ENCODE measurements around the gene UBA52.
"Not testable (repeated sequence)": the region's sequence is repeated elsewhere in the genome, so short reads cannot be mapped to it uniquely, and the experiment has no call there.

The UBA52 gene

DNA sequence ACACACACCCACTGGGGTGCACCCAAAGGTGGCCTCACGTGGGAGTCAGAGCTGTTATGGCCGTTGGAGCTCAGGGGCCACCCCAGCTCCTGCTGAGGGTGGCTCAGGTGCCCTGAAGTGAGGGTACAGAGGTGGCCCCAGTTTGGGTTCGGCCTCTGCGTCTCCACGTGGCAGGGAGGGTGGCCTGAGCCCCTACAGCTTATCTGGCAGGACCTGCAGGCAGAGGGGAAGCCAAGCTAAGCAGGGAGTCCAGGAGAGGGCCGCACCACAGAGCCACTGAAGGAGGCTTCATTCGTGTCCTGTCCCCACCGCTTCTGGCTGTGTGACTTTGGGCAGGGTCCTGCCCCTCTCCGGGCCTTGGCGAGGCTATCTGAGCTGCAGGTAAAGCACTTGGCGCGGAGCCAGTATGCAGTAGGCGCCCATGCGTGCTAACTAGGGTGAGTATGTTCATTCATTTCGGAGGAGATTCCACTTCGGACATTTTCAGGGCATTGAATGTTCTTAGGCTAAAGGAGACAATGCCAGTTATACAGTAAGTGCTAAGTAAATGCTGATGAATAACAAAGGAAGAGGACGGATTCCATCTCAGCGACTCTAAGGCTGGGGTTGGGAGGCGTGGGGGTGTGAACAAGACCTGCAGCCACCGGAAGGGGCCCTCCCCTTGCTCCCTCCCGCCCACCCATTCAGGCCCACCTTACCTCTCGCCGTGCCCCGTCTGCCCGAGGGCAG lies 21.9 kb downstream of the UBA52 start:
- no peak for DNase-seq

DNA sequence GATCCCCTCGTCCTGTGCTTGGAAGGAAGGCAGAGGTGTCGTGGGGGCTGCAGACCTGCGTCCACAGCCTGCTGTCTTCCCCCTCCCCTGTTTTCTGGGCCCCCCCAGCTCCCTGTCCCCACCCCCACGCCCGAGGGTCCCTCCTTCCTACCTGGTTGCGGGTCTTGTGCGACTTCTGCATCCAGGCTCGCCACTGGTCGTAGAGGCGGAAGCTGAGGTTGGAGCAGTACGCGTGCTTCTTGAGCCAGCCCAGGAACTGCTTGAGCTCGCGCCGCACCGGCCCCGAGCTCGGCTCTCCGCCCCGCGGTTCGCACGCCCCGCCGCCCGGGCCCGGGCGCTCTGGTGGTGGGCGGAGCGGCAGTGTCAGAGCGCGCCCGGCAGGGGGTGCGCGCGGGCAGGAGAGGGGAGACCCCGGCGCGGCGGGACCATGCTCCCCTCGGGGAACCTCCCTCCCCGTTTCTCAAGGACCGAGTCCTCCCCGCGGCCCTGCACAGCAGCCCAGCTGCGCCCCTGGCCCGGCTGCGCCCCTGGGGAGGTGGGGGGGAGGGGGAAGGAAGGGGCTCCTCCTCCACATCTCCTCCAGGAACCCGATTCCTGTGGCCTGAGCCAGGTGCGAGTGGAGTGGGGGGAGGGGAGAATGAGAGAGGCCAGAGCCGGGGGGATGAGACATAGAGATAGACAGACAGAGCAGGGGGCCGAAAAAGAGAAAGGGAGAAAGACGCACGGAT lies 22.6 kb downstream of the UBA52 start:
- DNase-seq, result peak; percentile 81

- no peak for DNase-seq
Measured at GRCh38 chr19:18594824-18595373, 23.2 kb downstream of the UBA52 start.

- DNase-seq, result no peak
Measured at GRCh38 chr19:18595475-18595874, 23.8 kb downstream of the UBA52 start.

GRCh38 chr19:18596752-18597157 lies 25.1 kb downstream of the UBA52 start:
- DNase-seq, result no peak

GRCh38 chr19:18597809-18598660 lies 26.4 kb downstream of the UBA52 start:
- no peak for DNase-seq

GRCh38 chr19:18599485-18599884 lies 27.8 kb downstream of the UBA52 start:
- DNase-seq, result no peak

GRCh38 chr19:18600692-18601397 lies 29.2 kb downstream of the UBA52 start:
- not testable (repeated sequence) for DNase-seq

DNA sequence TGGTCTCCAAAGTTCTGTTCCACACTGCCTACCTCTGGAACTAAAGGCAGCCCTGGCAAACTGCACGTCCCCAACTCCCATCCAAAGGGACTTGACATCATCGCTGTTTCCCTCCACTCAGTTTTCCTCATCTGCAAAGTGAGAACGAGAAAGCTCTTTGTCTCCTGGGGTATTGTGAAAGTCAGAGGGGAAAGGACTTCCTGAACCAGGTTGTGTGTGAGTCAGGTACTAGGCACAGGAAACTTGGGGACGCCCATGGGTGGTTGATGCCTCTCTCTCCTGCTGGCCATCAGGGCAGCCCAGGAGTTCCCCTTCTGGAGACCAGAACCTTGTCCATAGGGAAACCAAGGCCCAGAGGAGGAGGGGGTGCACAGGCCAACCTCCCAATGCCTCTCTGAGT lies 30.2 kb downstream of the UBA52 start:
- no peak for DNase-seq

- DNase-seq, result peak; percentile 36
Measured at GRCh38 chr19:18603255-18603957, 31.7 kb downstream of the UBA52 start.

- DNase-seq, result no peak
Measured at GRCh38 chr19:18603958-18604819, 32.5 kb downstream of the UBA52 start.

- no peak for DNase-seq
Measured at GRCh38 chr19:18604820-18605159, 33.1 kb downstream of the UBA52 start.

- DNase-seq, result no peak
Measured at GRCh38 chr19:18605196-18605545, 33.5 kb downstream of the UBA52 start.

- no peak for DNase-seq
Measured at GRCh38 chr19:18605546-18606280, 34.1 kb downstream of the UBA52 start.

DNA sequence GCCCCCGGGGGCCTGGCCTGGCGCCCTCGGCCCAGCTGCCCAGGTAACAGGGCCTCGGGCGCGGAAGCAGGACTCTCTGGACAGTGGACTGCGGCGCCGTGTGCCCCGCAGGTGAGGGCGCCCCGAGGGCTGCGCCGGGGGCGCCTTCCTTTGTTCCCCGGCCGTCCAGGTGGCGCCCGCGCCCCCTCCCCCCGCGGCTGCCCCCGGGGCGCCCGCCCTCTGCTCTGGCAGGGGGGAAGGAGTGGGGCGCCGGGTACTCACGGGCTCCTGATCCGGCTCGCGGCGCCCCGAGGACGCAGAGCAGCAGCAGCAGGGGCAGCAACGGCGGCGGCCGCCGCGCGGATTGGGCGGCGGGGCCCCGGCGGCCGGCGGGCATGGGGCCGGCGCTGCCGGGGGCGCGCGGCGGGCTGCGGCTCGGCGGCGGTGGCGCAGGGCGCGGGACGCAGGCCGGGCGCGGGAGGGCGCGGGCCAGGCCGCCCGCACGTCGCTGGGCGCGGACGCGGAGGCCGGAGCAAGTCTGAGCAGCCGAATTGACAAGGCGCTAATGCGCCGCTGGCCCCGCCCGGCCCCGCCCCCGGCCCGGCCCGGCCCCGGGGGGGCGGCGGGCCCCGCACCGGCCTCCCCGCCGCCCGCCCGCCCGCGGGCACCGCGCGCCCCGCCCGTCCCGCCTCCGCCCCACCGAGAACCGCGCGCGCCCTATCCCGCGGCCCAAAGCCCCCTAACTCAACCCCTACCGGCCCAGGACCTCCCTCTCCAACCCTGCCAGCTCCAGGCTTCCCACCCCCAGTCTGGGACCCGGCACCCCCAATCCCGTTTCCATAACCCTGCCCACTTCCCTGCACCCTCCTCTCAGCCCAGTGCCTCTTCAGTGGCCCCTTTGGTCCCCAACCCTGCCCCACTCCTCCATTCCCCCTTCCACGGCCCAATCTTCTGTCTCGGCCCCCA lies 34.9 kb downstream of the UBA52 start, which contains the start of gene CRLF1:
CRLF1 (minus strand) TSS at position 519 of the 945 bp plus-strand sequence; CDS start at position 376, 143 bp downstream.
- DNase-seq, result no peak

GRCh38 chr19:18607226-18608101 lies 35.8 kb downstream of the UBA52 start:
- peak; percentile 58 for DNase-seq

GRCh38 chr19:18608102-18608804 lies 36.6 kb downstream of the UBA52 start:
- no peak for DNase-seq

Measured in activated T-cell treated with anti-CD3 and anti-CD28 coated beads, Interleukin-2, amount 50 U/mL, for 1 hour (primary cell).